ENCODE measurements around the gene PLAAT2. TPM values are rescaled to one million over a fixed set of nuclear protein-coding genes. Genes with fewer than 3 reads are reported as not detected.

Gene PLAAT2
- polyA plus RNA-seq, 1 of the 3 experiments (the other 2 are of a cell fraction), result 0.53 TPM

DNA sequence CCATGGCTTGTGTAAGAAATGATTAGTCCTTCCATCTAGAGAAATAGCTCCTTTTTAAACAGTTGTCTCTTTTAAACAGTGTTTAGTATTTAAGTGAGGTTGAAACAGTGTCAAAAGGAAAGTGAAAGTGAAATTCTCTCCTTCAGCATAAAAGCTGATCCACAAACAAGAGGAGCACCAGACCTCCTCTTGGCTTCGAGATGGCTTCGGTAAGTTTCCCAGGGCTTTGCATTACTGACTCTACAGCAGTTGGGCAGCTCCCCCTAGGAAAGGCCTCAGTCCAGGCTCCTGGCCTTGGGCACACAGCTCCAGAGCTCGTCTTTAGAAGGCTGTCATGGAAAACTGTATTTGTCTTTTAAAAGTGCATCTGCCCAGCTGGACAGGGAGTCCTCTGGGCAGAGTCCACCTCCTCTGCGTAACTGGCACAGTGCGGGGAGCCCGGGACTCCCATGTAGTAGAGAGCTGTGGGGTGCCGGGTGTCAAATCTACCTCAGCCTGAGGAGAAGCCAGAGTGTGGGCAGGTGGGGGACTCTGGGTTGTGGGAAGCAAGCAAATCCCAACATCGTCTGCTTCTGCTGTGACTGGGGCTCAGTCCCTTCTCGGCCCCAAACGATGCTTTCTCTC, 26.4 kb downstream of the PLAAT2 start, which contains the start of gene PLAAT4:
TSS of gene PLAAT4 (plus strand) at position 140 of the 624 bp plus-strand sequence. CDS start at position 201, 61 bp downstream.
- Histone ChIP-seq H3K27me3 (ENCODE audit: insufficient read depth) (no peaks in the 10 kb centered on the region), H3K27ac (ENCODE audit: low read depth in 2 of 2, low read length in 1 of 2) (peak within 1 kb of the TSS in 1 of 2 experiments; percentile 12; a peak in 1 of 4 replicates), H2AFZ (ENCODE audit: low read depth) (peak within 1 kb of the TSS; percentile 39), H3K4me2 (peak within 1 kb of the TSS; percentile 58), H3K9ac (no peak within 1 kb of the TSS), H3F3A (replicated peaks; ENCODE audit: insufficient read depth) (no peaks in the 10 kb centered on the region), H4K20me1 (ENCODE audit: insufficient read depth) (no peaks in the 10 kb centered on the region), H3K4me3 (ENCODE audit: low read depth in 2 of 2, low read length in 1 of 2) (peak within 1 kb of the TSS in 1 of 2 experiments; percentile 10; a peak in 1 of 4 replicates), H3K4me1 (ENCODE audit: control insufficient read depth in 1 of 2, insufficient read depth in 2 of 2, low read depth in 1 of 2, low read length in 1 of 2) (peaks cover 0 to 16% of the 10 kb centered on the region in 2 experiments; a peak in 1 of 4 replicates), H3K36me3 (replicated peaks in 1 of 2; ENCODE audit: control insufficient read depth in 1 of 2, insufficient read depth in 2 of 2, low read length in 1 of 2) (no peaks in the 10 kb centered on the region), H3K9me2 (no peaks in the 10 kb centered on the region), H3K79me2 (ENCODE audit: insufficient read depth) (no peaks in the 10 kb centered on the region), H3K9me3 (no peaks in the 10 kb centered on the region)
- ChIA-PET CTCF (interaction anchor here (0.8 to 1.5 kb wide), 3 partner anchors 13 to 58 kb away, joined by 3 to 6 read pairs (median 3); no protein-coding TSS in a partner anchor), POLR2A (no interaction called here)
- no peak for DNase-seq
- TF ChIP-seq, protein P1, sequence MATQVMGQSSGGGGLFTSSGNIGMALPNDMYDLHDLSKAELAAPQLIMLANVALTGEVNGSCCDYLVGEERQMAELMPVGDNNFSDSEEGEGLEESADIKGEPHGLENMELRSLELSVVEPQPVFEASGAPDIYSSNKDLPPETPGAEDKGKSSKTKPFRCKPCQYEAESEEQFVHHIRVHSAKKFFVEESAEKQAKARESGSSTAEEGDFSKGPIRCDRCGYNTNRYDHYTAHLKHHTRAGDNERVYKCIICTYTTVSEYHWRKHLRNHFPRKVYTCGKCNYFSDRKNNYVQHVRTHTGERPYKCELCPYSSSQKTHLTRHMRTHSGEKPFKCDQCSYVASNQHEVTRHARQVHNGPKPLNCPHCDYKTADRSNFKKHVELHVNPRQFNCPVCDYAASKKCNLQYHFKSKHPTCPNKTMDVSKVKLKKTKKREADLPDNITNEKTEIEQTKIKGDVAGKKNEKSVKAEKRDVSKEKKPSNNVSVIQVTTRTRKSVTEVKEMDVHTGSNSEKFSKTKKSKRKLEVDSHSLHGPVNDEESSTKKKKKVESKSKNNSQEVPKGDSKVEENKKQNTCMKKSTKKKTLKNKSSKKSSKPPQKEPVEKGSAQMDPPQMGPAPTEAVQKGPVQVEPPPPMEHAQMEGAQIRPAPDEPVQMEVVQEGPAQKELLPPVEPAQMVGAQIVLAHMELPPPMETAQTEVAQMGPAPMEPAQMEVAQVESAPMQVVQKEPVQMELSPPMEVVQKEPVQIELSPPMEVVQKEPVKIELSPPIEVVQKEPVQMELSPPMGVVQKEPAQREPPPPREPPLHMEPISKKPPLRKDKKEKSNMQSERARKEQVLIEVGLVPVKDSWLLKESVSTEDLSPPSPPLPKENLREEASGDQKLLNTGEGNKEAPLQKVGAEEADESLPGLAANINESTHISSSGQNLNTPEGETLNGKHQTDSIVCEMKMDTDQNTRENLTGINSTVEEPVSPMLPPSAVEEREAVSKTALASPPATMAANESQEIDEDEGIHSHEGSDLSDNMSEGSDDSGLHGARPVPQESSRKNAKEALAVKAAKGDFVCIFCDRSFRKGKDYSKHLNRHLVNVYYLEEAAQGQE (IDR thresholded peaks at IDR 0.05; ENCODE audit: low read depth, low read length), result no peak
- TF ChIP-seq GABPA (IDR thresholded peaks at IDR 0.05; ENCODE audit: low read depth), result no peak
- TF ChIP-seq, protein P2, sequence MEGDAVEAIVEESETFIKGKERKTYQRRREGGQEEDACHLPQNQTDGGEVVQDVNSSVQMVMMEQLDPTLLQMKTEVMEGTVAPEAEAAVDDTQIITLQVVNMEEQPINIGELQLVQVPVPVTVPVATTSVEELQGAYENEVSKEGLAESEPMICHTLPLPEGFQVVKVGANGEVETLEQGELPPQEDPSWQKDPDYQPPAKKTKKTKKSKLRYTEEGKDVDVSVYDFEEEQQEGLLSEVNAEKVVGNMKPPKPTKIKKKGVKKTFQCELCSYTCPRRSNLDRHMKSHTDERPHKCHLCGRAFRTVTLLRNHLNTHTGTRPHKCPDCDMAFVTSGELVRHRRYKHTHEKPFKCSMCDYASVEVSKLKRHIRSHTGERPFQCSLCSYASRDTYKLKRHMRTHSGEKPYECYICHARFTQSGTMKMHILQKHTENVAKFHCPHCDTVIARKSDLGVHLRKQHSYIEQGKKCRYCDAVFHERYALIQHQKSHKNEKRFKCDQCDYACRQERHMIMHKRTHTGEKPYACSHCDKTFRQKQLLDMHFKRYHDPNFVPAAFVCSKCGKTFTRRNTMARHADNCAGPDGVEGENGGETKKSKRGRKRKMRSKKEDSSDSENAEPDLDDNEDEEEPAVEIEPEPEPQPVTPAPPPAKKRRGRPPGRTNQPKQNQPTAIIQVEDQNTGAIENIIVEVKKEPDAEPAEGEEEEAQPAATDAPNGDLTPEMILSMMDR (IDR thresholded peaks at IDR 0.05), result no peak
- TF ChIP-seq, protein P3, sequence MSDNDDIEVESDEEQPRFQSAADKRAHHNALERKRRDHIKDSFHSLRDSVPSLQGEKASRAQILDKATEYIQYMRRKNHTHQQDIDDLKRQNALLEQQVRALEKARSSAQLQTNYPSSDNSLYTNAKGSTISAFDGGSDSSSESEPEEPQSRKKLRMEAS (IDR thresholded peaks at IDR 0.05; ENCODE audit: low read depth), result 0 out of 2 replicates have a peak, but pooled peaks have one; percentile 30
- no peak for TF ChIP-seq CHD2 (IDR thresholded peaks at IDR 0.05; ENCODE audit: low read length, partially characterized antibody)
- no peak for TF ChIP-seq TCF12 (IDR thresholded peaks at IDR 0.05)
- no peak for TF ChIP-seq POLR2AphosphoS5 (IDR thresholded peaks at IDR 0.05; ENCODE audit: low read depth, low read length)
- TF ChIP-seq FOXM1 (IDR thresholded peaks at IDR 0.05; ENCODE audit: low read depth), result no peak
- WGBS (ENCODE audit: low lambda C conversion rate), result 86% methylated on average over 10 of the region's 10 CpGs

- H3F3A ChIP-seq (replicated peaks; ENCODE audit: insufficient read depth), result no peaks in the 10 kb centered on the region
Measured at GRCh38 chr11:63535734-63536133, 27.4 kb downstream of the PLAAT2 start.

More at GRCh38 chr11:63535734-63536133, 27.4 kb downstream of the PLAAT2 start:
- no peaks in the 10 kb centered on the region for H3K9me2 ChIP-seq
- WGBS (ENCODE audit: low lambda C conversion rate), result 100% methylated on average over 1 of the region's 1 CpG
- no peak for DNase-seq
- H3K9me3 ChIP-seq, result no peaks in the 10 kb centered on the region
- no peak overlapping the region for H3K27ac ChIP-seq (ENCODE audit: low read depth in 2 of 2, low read length in 1 of 2)
- no peaks in the 10 kb centered on the region for H4K20me1 ChIP-seq (ENCODE audit: insufficient read depth)
- H3K36me3 ChIP-seq (replicated peaks in 1 of 2; ENCODE audit: control insufficient read depth in 1 of 2, insufficient read depth in 2 of 2, low read length in 1 of 2), result no peaks in the 10 kb centered on the region
- POLR2A ChIA-PET, result no interaction called here
- TF ChIP-seq CHD2 (IDR thresholded peaks at IDR 0.05; ENCODE audit: low read length, partially characterized antibody) (no peak), SMC3 (IDR thresholded peaks at IDR 0.05; ENCODE audit: low read depth, low read length) (no peak), EP300 (IDR thresholded peaks at IDR 0.05; ENCODE audit: borderline replicate concordance in 1 of 2, low read depth in 1 of 2, low read length in 1 of 2) (no peak), RCOR1 (IDR thresholded peaks at IDR 0.05; ENCODE audit: low read length) (no peak), GABPA (IDR thresholded peaks at IDR 0.05; ENCODE audit: low read depth) (no peak), PBX3 (IDR thresholded peaks at IDR 0.05) (no peak), FOSL2 (IDR thresholded peaks at IDR 0.05; ENCODE audit: borderline replicate concordance, low read depth) (no peak), ELF1 (IDR thresholded peaks at IDR 0.05) (no peak), ZBTB33 (IDR thresholded peaks at IDR 0.05; ENCODE audit: borderline replicate concordance, low read depth) (no peak), TAF1 (IDR thresholded peaks at IDR 0.05; ENCODE audit: borderline replicate concordance, low read depth, low read length) (no peak), RFX5 (IDR thresholded peaks at IDR 0.05; ENCODE audit: low read length) (no peak), MXI1 (IDR thresholded peaks at IDR 0.05; ENCODE audit: low read depth, low read length) (no peak)
- H3K4me1 ChIP-seq (ENCODE audit: control insufficient read depth in 1 of 2, insufficient read depth in 2 of 2, low read depth in 1 of 2, low read length in 1 of 2), result peaks cover 0 to 16% of the 10 kb centered on the region in 2 experiments; a peak in 1 of 4 replicates
- no peak overlapping the region for H3K4me2 ChIP-seq
- H3K79me2 ChIP-seq (ENCODE audit: insufficient read depth), result no peaks in the 10 kb centered on the region
- no peak overlapping the region for H3K4me3 ChIP-seq (ENCODE audit: low read depth in 2 of 2, low read length in 1 of 2)
- CTCF ChIA-PET, result interaction anchor here (1.5 kb wide), 1 partner anchor 56 kb away, joined by 6 read pairs; no protein-coding TSS in a partner anchor
- H3K27me3 ChIP-seq (ENCODE audit: insufficient read depth), result no peaks in the 10 kb centered on the region
- no peak overlapping the region for H2AFZ ChIP-seq (ENCODE audit: low read depth)
- H3K9ac ChIP-seq, result no peak overlapping the region
